Measurements from ENCODE around the gene PIP5K1C. TPM values are rescaled to one million over a fixed set of nuclear protein-coding genes. Genes with fewer than 3 reads are reported as not detected.

PIP5K1C gene
- total and polyA plus RNA-seq, 9 of the 15 experiments (the other 6 are each of a cell fraction or from before 2014, with no cell fraction given) = 0.38 to 22.1 (median 4.1) TPM

GRCh38 chr19:3606174-3606689 lies 94.0 kb downstream of the PIP5K1C start (continued):
- no peak for TF ChIP-seq TCFL5 (CRISPR knock-in tag; conservative IDR thresholded peaks at IDR 0.05)
- TF ChIP-seq ARID4B (CRISPR knock-in tag; IDR thresholded peaks at IDR 0.05) = peak; percentile 61; the same call in 1 of the 2 replicates
- peak; percentile 35 for TF ChIP-seq KDM5B (IDR thresholded peaks at IDR 0.05; ENCODE audit: insufficient replicate concordance, low read depth, low read length)
- 0 out of 2 replicates have a peak, but pooled peaks have one; percentile 32 for TF ChIP-seq ZEB2 (IDR thresholded peaks at IDR 0.05)
- 0 out of 4 replicates have a peak, but pooled peaks of 1 of the 2 experiments have one; percentile 2 for TF ChIP-seq HDAC1 (IDR thresholded peaks at IDR 0.05)
- TF ChIP-seq ILK (tag; IDR thresholded peaks at IDR 0.05; ENCODE audit: borderline replicate concordance, low read depth) = no peak
- TF ChIP-seq ELF1 (tag; IDR thresholded peaks at IDR 0.05) = no peak
- TF ChIP-seq SNAPC5 (CRISPR knock-in tag; IDR thresholded peaks at IDR 0.05) = no peak
- TF ChIP-seq CBFA2T2 (conservative IDR thresholded peaks at IDR 0.05) = no peak
- TF ChIP-seq ATF3 (IDR thresholded peaks at IDR 0.05) = no peak
- TF ChIP-seq ATF3 (CRISPR knock-in tag; conservative IDR thresholded peaks at IDR 0.05) = no peak
- no peak for TF ChIP-seq ARHGAP35 (IDR thresholded peaks at IDR 0.05; ENCODE audit: partially characterized antibody)
- TF ChIP-seq SIN3A (IDR thresholded peaks at IDR 0.05; ENCODE audit: borderline replicate concordance in 2 of 2, control insufficient read depth in 1 of 2, low read depth in 2 of 2, low read length in 2 of 2) = peak in 1 of 2 experiments; percentile 76; a peak in 1 of 4 replicates
